Measurements from ENCODE around the gene KRTAP10-7.

DNA sequence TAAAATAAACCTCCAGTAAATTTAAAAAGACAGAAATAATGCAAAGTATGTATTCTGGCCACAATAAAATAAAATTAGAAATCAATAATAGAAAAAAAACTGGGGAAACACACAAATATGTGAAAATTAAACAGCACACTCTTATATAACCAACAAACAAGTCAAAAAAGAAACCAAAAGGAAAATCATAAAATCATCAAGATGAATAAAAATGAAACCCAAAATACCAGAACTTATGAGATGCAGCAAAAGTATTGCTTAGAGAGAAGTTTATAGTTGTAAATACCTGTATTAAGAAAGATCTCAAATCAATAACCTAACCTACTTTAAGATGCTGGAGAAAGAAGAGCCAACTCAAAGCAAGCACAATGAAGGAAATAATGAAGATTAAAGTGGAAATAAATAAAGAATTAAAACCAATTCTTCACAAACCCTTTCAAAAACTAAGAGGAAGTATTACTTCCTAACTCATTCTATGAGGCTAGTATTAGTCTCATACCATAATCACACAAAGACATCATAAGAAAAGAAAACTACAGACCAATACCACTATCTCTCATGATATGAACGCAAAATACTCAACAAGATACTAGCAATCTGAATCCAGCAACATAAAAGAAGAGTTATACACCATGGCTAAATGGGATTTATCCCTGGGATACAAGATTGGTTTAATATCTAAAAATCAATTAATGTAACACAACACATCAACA is 35.4 kb upstream of the KRTAP10-7 start:
- TF ChIP-seq, protein P1, sequence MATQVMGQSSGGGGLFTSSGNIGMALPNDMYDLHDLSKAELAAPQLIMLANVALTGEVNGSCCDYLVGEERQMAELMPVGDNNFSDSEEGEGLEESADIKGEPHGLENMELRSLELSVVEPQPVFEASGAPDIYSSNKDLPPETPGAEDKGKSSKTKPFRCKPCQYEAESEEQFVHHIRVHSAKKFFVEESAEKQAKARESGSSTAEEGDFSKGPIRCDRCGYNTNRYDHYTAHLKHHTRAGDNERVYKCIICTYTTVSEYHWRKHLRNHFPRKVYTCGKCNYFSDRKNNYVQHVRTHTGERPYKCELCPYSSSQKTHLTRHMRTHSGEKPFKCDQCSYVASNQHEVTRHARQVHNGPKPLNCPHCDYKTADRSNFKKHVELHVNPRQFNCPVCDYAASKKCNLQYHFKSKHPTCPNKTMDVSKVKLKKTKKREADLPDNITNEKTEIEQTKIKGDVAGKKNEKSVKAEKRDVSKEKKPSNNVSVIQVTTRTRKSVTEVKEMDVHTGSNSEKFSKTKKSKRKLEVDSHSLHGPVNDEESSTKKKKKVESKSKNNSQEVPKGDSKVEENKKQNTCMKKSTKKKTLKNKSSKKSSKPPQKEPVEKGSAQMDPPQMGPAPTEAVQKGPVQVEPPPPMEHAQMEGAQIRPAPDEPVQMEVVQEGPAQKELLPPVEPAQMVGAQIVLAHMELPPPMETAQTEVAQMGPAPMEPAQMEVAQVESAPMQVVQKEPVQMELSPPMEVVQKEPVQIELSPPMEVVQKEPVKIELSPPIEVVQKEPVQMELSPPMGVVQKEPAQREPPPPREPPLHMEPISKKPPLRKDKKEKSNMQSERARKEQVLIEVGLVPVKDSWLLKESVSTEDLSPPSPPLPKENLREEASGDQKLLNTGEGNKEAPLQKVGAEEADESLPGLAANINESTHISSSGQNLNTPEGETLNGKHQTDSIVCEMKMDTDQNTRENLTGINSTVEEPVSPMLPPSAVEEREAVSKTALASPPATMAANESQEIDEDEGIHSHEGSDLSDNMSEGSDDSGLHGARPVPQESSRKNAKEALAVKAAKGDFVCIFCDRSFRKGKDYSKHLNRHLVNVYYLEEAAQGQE (IDR thresholded peaks at IDR 0.05; ENCODE audit: insufficient read depth in 1 of 2, low read depth in 2 of 2, low read length in 2 of 2): no peak
- TF ChIP-seq TAF1 (IDR thresholded peaks at IDR 0.05; ENCODE audit: borderline replicate concordance, insufficient read depth, low read length): no peak
- TF ChIP-seq SIN3A (IDR thresholded peaks at IDR 0.05; ENCODE audit: borderline replicate concordance, insufficient read depth, low read length): no peak

Measured in PFSK-1 (cell line).